ENCODE results near the gene BTBD10.

GRCh38 chr11:13348305-13348704 is 114.7 kb downstream of the BTBD10 start:
- no peak for TF ChIP-seq CTCF (conservative IDR thresholded peaks at IDR 0.05; ENCODE audit: low read depth, low read length)
- no peak for TF ChIP-seq EZH2 (IDR thresholded peaks at IDR 0.05; ENCODE audit: borderline replicate concordance, low read depth, low read length, poor library complexity, severe bottlenecking)

Data from A673 (cell line).